Thoracic aorta (tissue), 2 donors: Measurements from ENCODE around the gene AKAP6. TPM values are rescaled to one million over a fixed set of nuclear protein-coding genes. Genes with fewer than 3 reads are reported as not detected.

Source experiments
- ATAC-seq: fragments of 150-250 bp; one replicate; pipeline ENCODE4 v1.8.0; 2017; ENCODE audit warnings: low read depth; ENCODE audit not compliant: insufficient number of reproducible peaks, low FRiP score
- DNase-seq: peaks from one replicate; pipeline ENCODE4 v3.0.0-alpha.2; 2020; ENCODE audit warnings: low spot score
- H3K27ac ChIP-seq, 2 donors: fragments of 200-600 bp; sonication (generic); 1 replicate in 1 of 2; 2 replicates in 1 of 2; pipeline ENCODE4 v1.5.1; 2016; ENCODE audit warnings: mild to moderate bottlenecking in 2 of 2, moderate library complexity in 2 of 2
- H3K27me3 ChIP-seq: fragments of 200-600 bp; sonication (generic); replicated peaks from 2 replicates; pipeline ENCODE4 v1.6.0; 2016; ENCODE audit warnings: mild to moderate bottlenecking; ENCODE audit not compliant: insufficient read depth
- H3K36me3 ChIP-seq: fragments of 200-600 bp; sonication (generic); one replicate; pipeline ENCODE4 v1.5.1; 2016
- H3K4me1 ChIP-seq, 2 donors: fragments of 200-600 bp; sonication (generic); 1 replicate in 1 of 2; 2 replicates in 1 of 2; pipeline versions ENCODE4 v1.5.1 to v1.6.0; 2016; ENCODE audit warnings: low read depth in 2 of 2, mild to moderate bottlenecking in 1 of 2; ENCODE audit not compliant: control insufficient read depth in 1 of 2
- H3K4me3 ChIP-seq: fragments of 200-600 bp; sonication (generic); 2 replicates; pipeline ENCODE4 v1.5.1; 2016; ENCODE audit warnings: mild to moderate bottlenecking
- H3K9me3 ChIP-seq: fragments of 200-600 bp; sonication (generic); 2 replicates; pipeline ENCODE4 v1.5.1; 2016
- total RNA-seq, 2 donors: library from RNA; depleted of rRNA; stranded (reverse); fragments of >200 nt; gene quantifications; one replicate each; pipeline versions ENCODE4 v1.1.0 to v1.2.3, GENCODE V29; 2016
- TF ChIP-seq, protein P1 (sequence below): fragments of 200-600 bp; sonication (generic); IDR thresholded peaks from one replicate; pipeline ENCODE4 v1.5.1; 2019; ENCODE audit warnings: antibody characterized with exemption

Gene AKAP6
- total RNA-seq, 2 donors from 2014 or later, result 78.9 to 104 TPM

DNA sequence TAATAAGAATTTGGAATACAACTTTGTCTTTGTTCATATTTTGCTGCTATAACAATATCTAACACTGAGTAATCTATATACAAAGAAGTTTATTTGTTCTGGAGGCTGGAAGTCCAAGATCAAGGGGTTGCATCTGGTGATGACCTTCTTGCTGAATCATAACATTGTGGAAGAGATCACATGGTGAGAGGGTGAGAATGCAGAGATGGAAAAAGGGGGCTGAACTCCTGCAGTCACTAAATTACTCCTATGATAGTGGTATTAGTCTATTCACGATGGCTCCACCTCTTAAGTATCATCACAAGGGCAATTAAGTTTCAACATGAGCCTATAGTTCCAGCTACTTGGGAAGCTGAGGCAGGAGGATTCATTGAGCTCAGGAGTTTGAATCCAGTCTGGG is 4.5 kb upstream of the AKAP6 start:
- Histone ChIP-seq H3K27me3 (no peaks in the 10 kb centered on the region), H3K36me3 (no peaks in the 10 kb centered on the region), H3K27ac (no peak overlapping the region), H3K9me3 (no peaks in the 10 kb centered on the region), H3K4me3 (no peak overlapping the region), H3K4me1 (no peaks in the 10 kb centered on the region)
- no peak for DNase-seq
- TF ChIP-seq, protein P1, sequence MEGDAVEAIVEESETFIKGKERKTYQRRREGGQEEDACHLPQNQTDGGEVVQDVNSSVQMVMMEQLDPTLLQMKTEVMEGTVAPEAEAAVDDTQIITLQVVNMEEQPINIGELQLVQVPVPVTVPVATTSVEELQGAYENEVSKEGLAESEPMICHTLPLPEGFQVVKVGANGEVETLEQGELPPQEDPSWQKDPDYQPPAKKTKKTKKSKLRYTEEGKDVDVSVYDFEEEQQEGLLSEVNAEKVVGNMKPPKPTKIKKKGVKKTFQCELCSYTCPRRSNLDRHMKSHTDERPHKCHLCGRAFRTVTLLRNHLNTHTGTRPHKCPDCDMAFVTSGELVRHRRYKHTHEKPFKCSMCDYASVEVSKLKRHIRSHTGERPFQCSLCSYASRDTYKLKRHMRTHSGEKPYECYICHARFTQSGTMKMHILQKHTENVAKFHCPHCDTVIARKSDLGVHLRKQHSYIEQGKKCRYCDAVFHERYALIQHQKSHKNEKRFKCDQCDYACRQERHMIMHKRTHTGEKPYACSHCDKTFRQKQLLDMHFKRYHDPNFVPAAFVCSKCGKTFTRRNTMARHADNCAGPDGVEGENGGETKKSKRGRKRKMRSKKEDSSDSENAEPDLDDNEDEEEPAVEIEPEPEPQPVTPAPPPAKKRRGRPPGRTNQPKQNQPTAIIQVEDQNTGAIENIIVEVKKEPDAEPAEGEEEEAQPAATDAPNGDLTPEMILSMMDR, result no peak
- ATAC-seq, result no peak

DNA sequence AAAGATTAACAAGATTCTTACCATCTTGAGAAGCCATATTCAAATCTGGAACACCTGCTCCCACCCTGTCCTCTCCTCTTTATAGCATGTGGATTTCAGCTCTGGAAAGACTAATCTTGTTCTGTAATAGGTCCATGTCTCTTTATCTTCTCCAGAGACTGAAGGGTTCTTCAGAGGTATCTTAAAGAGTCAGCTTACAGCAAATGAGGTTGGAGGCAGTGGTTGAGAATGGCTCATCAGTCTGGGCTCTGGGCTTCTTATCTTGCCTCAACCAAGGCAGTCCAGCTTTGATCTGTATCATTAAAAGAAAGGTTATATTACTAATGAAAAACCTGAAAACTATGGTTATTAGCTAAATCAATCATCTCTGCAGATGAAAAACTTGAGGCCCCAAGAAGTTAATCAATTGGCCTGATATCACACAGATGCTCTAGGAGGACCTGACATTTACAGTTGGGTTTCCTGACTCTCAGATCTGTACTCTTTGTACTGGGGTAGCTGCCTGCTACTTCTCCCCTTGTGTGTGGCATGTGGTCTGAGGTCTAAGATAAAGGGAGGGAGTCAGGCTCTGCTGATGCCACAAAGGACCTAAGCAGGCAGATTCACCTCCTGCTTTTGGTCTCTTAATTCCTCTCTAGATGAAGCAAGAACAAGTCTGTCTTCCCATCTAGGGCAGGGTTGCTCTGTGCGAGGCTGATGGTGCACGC is 1.7 kb upstream of the AKAP6 start:
- Histone ChIP-seq H3K4me1 (no peaks in the 10 kb centered on the region), H3K36me3 (no peaks in the 10 kb centered on the region), H3K27ac (no peak overlapping the region), H3K27me3 (no peaks in the 10 kb centered on the region), H3K9me3 (no peaks in the 10 kb centered on the region), H3K4me3 (no peak overlapping the region)
- no peak for DNase-seq
- ATAC-seq, result no peak
- TF ChIP-seq, protein P1, result no peak

DNA sequence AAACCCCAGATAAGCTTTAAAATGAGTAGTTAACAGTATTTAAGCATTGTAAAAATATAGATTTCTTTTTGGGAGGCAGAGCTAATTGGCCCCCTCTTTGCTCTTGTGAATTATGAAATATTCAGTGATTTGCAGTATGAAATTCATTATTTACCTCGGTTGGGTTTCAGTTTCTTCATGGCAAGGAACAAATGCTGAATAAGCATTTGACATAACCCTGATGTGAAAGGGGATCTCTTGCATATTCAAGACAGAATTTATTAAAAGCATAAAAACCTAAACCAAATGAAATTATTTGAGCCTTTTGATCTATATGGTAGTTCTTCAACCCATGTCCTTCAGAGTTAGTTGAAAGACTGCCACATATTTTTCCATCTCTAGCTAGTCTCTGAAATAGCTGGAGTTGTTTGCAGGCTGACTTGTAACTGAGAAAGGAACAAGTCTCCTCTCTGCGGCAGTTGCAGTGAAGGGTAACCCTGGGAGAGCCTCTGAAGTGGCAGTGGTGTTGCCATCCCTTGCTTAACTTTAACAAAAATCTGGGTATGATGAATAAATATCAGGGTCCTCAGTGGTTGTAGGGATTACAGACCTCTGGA is 690 bp downstream of the AKAP6 start:
- Histone ChIP-seq H3K36me3 (no peaks in the 10 kb centered on the region), H3K9me3 (no peaks in the 10 kb centered on the region), H3K4me3 (no peak overlapping the region), H3K27ac (no peak overlapping the region), H3K27me3 (no peaks in the 10 kb centered on the region), H3K4me1 (no peaks in the 10 kb centered on the region)
- DNase-seq (no peak), ATAC-seq (no peak)
- TF ChIP-seq, protein P1, result no peak

DNA sequence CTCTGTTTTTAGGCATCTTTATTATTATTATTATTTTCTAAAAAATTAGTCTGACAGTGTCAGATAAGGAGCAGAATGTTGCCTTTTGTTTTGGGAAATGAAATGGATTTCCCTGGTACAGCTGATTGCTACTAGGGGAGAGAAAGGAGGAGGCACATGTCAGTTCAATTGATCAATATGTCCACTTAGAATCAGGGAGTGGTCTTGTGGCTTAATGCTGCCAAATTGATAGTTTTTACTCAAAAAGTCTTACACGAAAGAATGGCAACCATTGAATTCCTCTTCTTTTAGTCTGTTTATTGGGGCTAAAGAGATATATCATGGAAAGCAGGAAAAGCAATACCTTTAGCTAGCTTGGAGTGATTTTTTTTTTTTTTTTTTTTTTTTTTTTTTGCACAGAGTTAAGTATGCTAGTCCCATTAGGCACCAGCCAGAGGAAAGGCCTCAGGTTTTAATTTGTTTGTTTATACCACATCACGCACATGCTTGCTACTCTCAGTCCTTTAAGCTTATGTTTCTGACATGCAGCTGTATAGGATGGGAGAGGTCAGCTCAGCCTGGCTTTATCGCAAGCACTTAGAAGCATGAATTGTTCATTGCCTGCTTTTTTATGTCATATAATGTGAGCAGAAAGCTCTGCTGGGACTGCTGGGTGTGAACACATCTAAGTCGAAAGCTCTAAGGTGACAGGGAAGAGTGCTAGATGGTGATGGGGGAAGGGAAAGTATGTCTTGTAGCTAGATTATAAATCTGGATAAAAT is 1.4 kb downstream of the AKAP6 start:
- TF ChIP-seq, protein P1, result no peak
- ATAC-seq (no peak), DNase-seq (no peak)
- Histone ChIP-seq H3K27me3 (no peaks in the 10 kb centered on the region), H3K27ac (no peak overlapping the region), H3K4me3 (no peak overlapping the region), H3K4me1 (no peaks in the 10 kb centered on the region), H3K36me3 (no peaks in the 10 kb centered on the region), H3K9me3 (no peaks in the 10 kb centered on the region)

DNA sequence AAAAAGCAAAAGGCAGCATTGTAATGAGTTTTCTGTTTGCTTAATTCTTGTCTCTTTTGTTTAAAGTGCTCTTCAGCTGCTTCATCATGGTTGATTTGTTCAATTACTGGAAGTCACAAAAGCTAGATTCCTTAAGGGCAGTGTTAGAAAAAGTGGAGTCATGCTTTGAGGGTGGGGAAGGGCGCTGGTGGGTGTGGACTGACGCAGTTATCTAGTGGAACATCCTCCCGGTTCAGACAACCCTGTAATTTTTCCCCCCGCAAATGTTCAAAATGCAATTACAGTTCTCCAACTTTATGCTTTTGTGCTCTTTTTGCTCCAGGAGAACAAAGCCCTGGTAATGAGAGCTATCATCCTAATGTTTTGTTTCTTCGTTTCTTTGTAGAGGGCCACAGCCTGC is 2.1 kb downstream of the AKAP6 start:
- no peak for DNase-seq
- no peaks in the 10 kb centered on the region for H3K4me1 ChIP-seq
- TF ChIP-seq, protein P1, result no peak
- no peak for ATAC-seq
- H3K4me3 ChIP-seq, result no peak overlapping the region
- no peak overlapping the region for H3K27ac ChIP-seq
- H3K36me3 ChIP-seq, result no peaks in the 10 kb centered on the region
- H3K27me3 ChIP-seq, result no peaks in the 10 kb centered on the region
- no peaks in the 10 kb centered on the region for H3K9me3 ChIP-seq
